Immature natural killer cell (primary cell): ENCODE results near the gene GDPD4. TPM values are rescaled to one million over a fixed set of nuclear protein-coding genes. Genes with fewer than 3 reads are reported as not detected.

Source experiments
- DNase-seq, 3 donors: peaks; one replicate each; pipeline ENCODE4 v3.0.0; 2022; ENCODE audit warnings: mixed read lengths in 1 of 3
- H3K27ac Mint-ChIP-seq, 6 donors: one replicate each; pipeline ENCODE4 v1.8.0; 2020; ENCODE audit warnings: mixed read lengths in 6 of 6, mild to moderate bottlenecking in 5 of 6, inconsistent platforms in 4 of 6, moderate library complexity in 3 of 6
- H3K27me3 Mint-ChIP-seq, 3 donors: one replicate each; pipeline ENCODE4 v1.8.0; 2020 to 2021; ENCODE audit warnings: low read depth in 3 of 3, mild to moderate bottlenecking in 3 of 3, mixed read lengths in 3 of 3, moderate library complexity in 3 of 3, inconsistent platforms in 1 of 3
- H3K36me3 Mint-ChIP-seq, 3 donors: one replicate each; pipeline ENCODE4 v1.8.0; 2020; ENCODE audit warnings: mixed read lengths in 3 of 3, inconsistent platforms in 2 of 3, mild to moderate bottlenecking in 2 of 3
- H3K4me1 Mint-ChIP-seq, 2 donors: one replicate each; pipeline ENCODE4 v1.8.0; 2020; ENCODE audit warnings: inconsistent platforms in 2 of 2, mild to moderate bottlenecking in 2 of 2, mixed read lengths in 2 of 2, moderate library complexity in 1 of 2
- H3K4me3 Mint-ChIP-seq, 5 donors: one replicate each; pipeline ENCODE4 v1.8.0; 2020; ENCODE audit warnings: mild to moderate bottlenecking in 5 of 5, mixed read lengths in 5 of 5, inconsistent platforms in 3 of 5, moderate library complexity in 3 of 5
- H3K9me3 Mint-ChIP-seq, 6 donors: one replicate each; pipeline ENCODE4 v1.8.0; 2020; ENCODE audit warnings: mild to moderate bottlenecking in 6 of 6, mixed read lengths in 6 of 6, inconsistent platforms in 4 of 6, moderate library complexity in 3 of 6
- polyA plus RNA-seq, 3 donors: library from polyadenylated mRNA; unstranded; fragments of 300-500 nt; fragmentation: Illumina TruSeq; gene quantifications; one replicate each; pipeline ENCODE4 v1.2.3, GENCODE V29; 2021

The GDPD4 gene
- polyA plus RNA-seq, 3 donors from 2014 or later = not detected

- H3K27ac Mint-ChIP-seq = no peak overlapping the region
- H3K27me3 Mint-ChIP-seq = peaks cover 0 to 5% (median 4%) of the 10 kb centered on the region in 3 donors
- no peak overlapping the region for H3K4me3 Mint-ChIP-seq
- no peak for DNase-seq
- no peaks in the 10 kb centered on the region for H3K36me3 Mint-ChIP-seq
- H3K4me1 Mint-ChIP-seq = no peaks in the 10 kb centered on the region
- H3K9me3 Mint-ChIP-seq = peaks cover 0 to 8% (median 3%) of the 10 kb centered on the region in 6 donors
Observed at GRCh38 chr11:77250881-77251640, 50.4 kb downstream of the GDPD4 start.

- Mint-ChIP-seq H3K4me1 (no peaks in the 10 kb centered on the region), H3K27ac (no peak overlapping the region), H3K36me3 (no peaks in the 10 kb centered on the region), H3K27me3 (peaks cover 0 to 5% (median 0%) of the 10 kb centered on the region in 3 donors), H3K9me3 (peaks cover 0 to 8% (median 2%) of the 10 kb centered on the region in 6 donors), H3K4me3 (no peak overlapping the region)
- DNase-seq = no peak
Observed at GRCh38 chr11:77249427-77249826, 52.1 kb downstream of the GDPD4 start.

- Mint-ChIP-seq H3K9me3 (peaks cover 0 to 1% (median 0%) of the 10 kb centered on the region in 6 donors), H3K4me1 (no peaks in the 10 kb centered on the region), H3K27me3 (peaks cover 0 to 3% (median 0%) of the 10 kb centered on the region in 3 donors), H3K36me3 (no peaks in the 10 kb centered on the region), H3K27ac (no peak overlapping the region), H3K4me3 (no peak overlapping the region)
- no peak for DNase-seq
Observed at GRCh38 chr11:77244277-77245027, 57.0 kb downstream of the GDPD4 start.

- H3K4me3 Mint-ChIP-seq = no peak overlapping the region
- H3K4me1 Mint-ChIP-seq = no peaks in the 10 kb centered on the region
- DNase-seq = no peak
- H3K27ac Mint-ChIP-seq = no peak overlapping the region
- H3K9me3 Mint-ChIP-seq = peaks cover 0 to 1% (median 0%) of the 10 kb centered on the region in 6 donors
- H3K27me3 Mint-ChIP-seq = peaks cover 0 to 5% (median 3%) of the 10 kb centered on the region in 3 donors
- no peaks in the 10 kb centered on the region for H3K36me3 Mint-ChIP-seq
Observed at GRCh38 chr11:77236901-77237300, 64.6 kb downstream of the GDPD4 start.

GRCh38 chr11:77233011-77233410 is 68.5 kb downstream of the GDPD4 start:
- H3K36me3 Mint-ChIP-seq = no peaks in the 10 kb centered on the region
- no peak overlapping the region for H3K27ac Mint-ChIP-seq
- DNase-seq = no peak

GRCh38 chr11:77232242-77232641 is 69.2 kb downstream of the GDPD4 start:
- Mint-ChIP-seq H3K36me3 (no peaks in the 10 kb centered on the region), H3K4me3 (no peak overlapping the region), H3K27me3 (peaks cover 3 to 4% (median 3%) of the 10 kb centered on the region in 3 donors), H3K9me3 (no peaks in the 10 kb centered on the region), H3K4me1 (no peaks in the 10 kb centered on the region), H3K27ac (no peak overlapping the region)
- DNase-seq = no peak

More at GRCh38 chr11:77233011-77233410, 68.5 kb downstream of the GDPD4 start:
- Mint-ChIP-seq H3K4me1 (no peaks in the 10 kb centered on the region), H3K9me3 (no peaks in the 10 kb centered on the region), H3K4me3 (no peak overlapping the region), H3K27me3 (peaks cover 2 to 3% (median 3%) of the 10 kb centered on the region in 3 donors)

- Mint-ChIP-seq H3K27ac (no peak overlapping the region), H3K4me3 (no peak overlapping the region)
Observed at GRCh38 chr11:77231800-77232199, 69.7 kb downstream of the GDPD4 start.

GRCh38 chr11:77230878-77231605 is 70.4 kb downstream of the GDPD4 start:
- Mint-ChIP-seq H3K4me3 (no peak overlapping the region), H3K27me3 (peaks cover 0 to 7% (median 6%) of the 10 kb centered on the region in 3 donors), H3K4me1 (no peaks in the 10 kb centered on the region), H3K27ac (no peak overlapping the region), H3K9me3 (peaks cover 0 to 2% (median 0%) of the 10 kb centered on the region in 6 donors), H3K36me3 (no peaks in the 10 kb centered on the region)
- DNase-seq = no peak

More at GRCh38 chr11:77231800-77232199, 69.7 kb downstream of the GDPD4 start:
- no peak for DNase-seq
- Mint-ChIP-seq H3K36me3 (no peaks in the 10 kb centered on the region), H3K4me1 (no peaks in the 10 kb centered on the region), H3K27me3 (peaks cover 0 to 7% (median 5%) of the 10 kb centered on the region in 3 donors), H3K9me3 (peaks cover 0 to 2% (median 0%) of the 10 kb centered on the region in 6 donors)

- H3K27me3 Mint-ChIP-seq = peaks cover 0 to 21% (median 8%) of the 10 kb centered on the region in 3 donors
- no peak overlapping the region for H3K4me3 Mint-ChIP-seq
- DNase-seq = no peak
- H3K4me1 Mint-ChIP-seq = no peaks in the 10 kb centered on the region
- peaks cover 0 to 5% (median 0%) of the 10 kb centered on the region in 6 donors for H3K9me3 Mint-ChIP-seq
- H3K36me3 Mint-ChIP-seq = no peaks in the 10 kb centered on the region
- H3K27ac Mint-ChIP-seq = no peak overlapping the region
Observed at GRCh38 chr11:77223797-77224196, 77.7 kb downstream of the GDPD4 start.

GRCh38 chr11:77217156-77217555 is 84.3 kb downstream of the GDPD4 start:
- peaks cover 0 to 12% (median 3%) of the 10 kb centered on the region in 3 donors for H3K27me3 Mint-ChIP-seq
- no peak for DNase-seq
- H3K9me3 Mint-ChIP-seq = peaks cover 0 to 3% (median 0%) of the 10 kb centered on the region in 6 donors
- H3K27ac Mint-ChIP-seq = no peak overlapping the region
- no peaks in the 10 kb centered on the region for H3K36me3 Mint-ChIP-seq
- H3K4me1 Mint-ChIP-seq = no peaks in the 10 kb centered on the region
- no peak overlapping the region for H3K4me3 Mint-ChIP-seq

- DNase-seq = no peak
- no peak overlapping the region for H3K4me3 Mint-ChIP-seq
- no peak overlapping the region for H3K27ac Mint-ChIP-seq
- H3K27me3 Mint-ChIP-seq = peaks cover 0 to 9% (median 4%) of the 10 kb centered on the region in 3 donors
- no peaks in the 10 kb centered on the region for H3K36me3 Mint-ChIP-seq
- H3K4me1 Mint-ChIP-seq = no peaks in the 10 kb centered on the region
- no peaks in the 10 kb centered on the region for H3K9me3 Mint-ChIP-seq
Observed at GRCh38 chr11:77215106-77215505, 86.4 kb downstream of the GDPD4 start.

- no peak for DNase-seq
- Mint-ChIP-seq H3K27ac (no peak overlapping the region), H3K4me1 (no peaks in the 10 kb centered on the region), H3K4me3 (no peak overlapping the region), H3K9me3 (no peaks in the 10 kb centered on the region), H3K36me3 (no peaks in the 10 kb centered on the region), H3K27me3 (peaks cover 0 to 5% (median 4%) of the 10 kb centered on the region in 3 donors)
Observed at GRCh38 chr11:77214557-77214956, 86.9 kb downstream of the GDPD4 start.

GRCh38 chr11:77213589-77214428 is 87.7 kb downstream of the GDPD4 start:
- no peaks in the 10 kb centered on the region for H3K36me3 Mint-ChIP-seq
- no peak for DNase-seq

More at GRCh38 chr11:77213589-77214428, 87.7 kb downstream of the GDPD4 start:
- H3K9me3 Mint-ChIP-seq = no peaks in the 10 kb centered on the region
- H3K27me3 Mint-ChIP-seq = peaks cover 1 to 3% (median 2%) of the 10 kb centered on the region in 3 donors
- H3K27ac Mint-ChIP-seq = no peak overlapping the region
- H3K4me1 Mint-ChIP-seq = no peaks in the 10 kb centered on the region
- H3K4me3 Mint-ChIP-seq = no peak overlapping the region
